Stimulated activated naive CD8-positive, alpha-beta T cell treated with anti-CD3 and anti-CD28 coated beads, Interleukin-15, amount 100 ng/mL, for 72 hours (primary cell): ENCODE data around the gene TEDDM1.

Source experiments
- ATAC-seq: fragments of 150-1000 bp; cut with Tn5 transposase; 2 replicates; pipeline ENCODE4 v1.10.0; 2021; ENCODE audit warnings: mild to moderate bottlenecking, moderate library complexity
- DNase-seq, 2 donors: peaks; one replicate each; pipeline ENCODE4 v3.0.0; 2021 to 2022
- H3K27ac Mint-ChIP-seq, 2 donors: one replicate each; pipeline ENCODE4 v1.8.0; 2022; ENCODE audit warnings: mild to moderate bottlenecking in 2 of 2, mixed read lengths in 2 of 2, moderate library complexity in 2 of 2
- H3K27me3 Mint-ChIP-seq: one replicate; pipeline ENCODE4 v1.8.0; 2022; ENCODE audit warnings: mixed read lengths
- H3K4me1 Mint-ChIP-seq: one replicate; pipeline ENCODE4 v1.8.0; 2022; ENCODE audit warnings: mild to moderate bottlenecking, mixed read lengths
- H3K4me3 Mint-ChIP-seq, 2 donors: one replicate each; pipeline ENCODE4 v1.8.0; 2022; ENCODE audit warnings: mild to moderate bottlenecking in 2 of 2, mixed read lengths in 2 of 2, moderate library complexity in 1 of 2
- H3K9me3 Mint-ChIP-seq, 2 donors: one replicate each; pipeline ENCODE4 v1.8.0; 2022; ENCODE audit warnings: mixed read lengths in 2 of 2

The TEDDM1 gene

GRCh38 chr1:182370532-182370931 is 29.9 kb downstream of the TEDDM1 start:
- Mint-ChIP-seq H3K27ac (no peak overlapping the region), H3K4me1 (no peaks in the 10 kb centered on the region)
- no peak for DNase-seq

GRCh38 chr1:182368903-182369302 is 31.6 kb downstream of the TEDDM1 start:
- no peak for ATAC-seq
- Mint-ChIP-seq H3K4me3 (no peak overlapping the region), H3K9me3 (no peaks in the 10 kb centered on the region), H3K27ac (no peak overlapping the region), H3K27me3 (no peaks in the 10 kb centered on the region), H3K4me1 (no peaks in the 10 kb centered on the region)
- no peak for DNase-seq

More at GRCh38 chr1:182370532-182370931, 29.9 kb downstream of the TEDDM1 start:
- no peak for ATAC-seq
- Mint-ChIP-seq H3K27me3 (no peaks in the 10 kb centered on the region), H3K4me3 (no peak overlapping the region), H3K9me3 (no peaks in the 10 kb centered on the region)

DNA sequence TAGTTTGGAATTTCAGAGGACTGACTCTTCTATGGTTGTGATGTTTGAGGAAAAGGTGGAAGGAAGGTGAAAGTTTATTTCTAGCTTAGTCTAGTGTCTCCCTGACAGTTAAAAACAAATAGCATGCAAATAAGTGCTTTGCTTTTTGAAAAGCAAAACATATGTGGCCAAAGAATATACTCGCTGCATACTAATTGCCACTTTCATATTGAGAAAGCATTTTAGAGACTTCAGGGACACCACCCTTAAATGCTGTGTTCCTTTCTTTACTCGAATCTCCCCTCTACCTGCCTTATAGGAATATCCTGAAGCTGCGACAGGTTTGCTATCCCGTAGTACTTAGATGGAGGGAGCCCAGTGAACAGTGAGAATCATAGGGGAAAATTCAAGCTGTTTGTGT is 32.1 kb downstream of the TEDDM1 start:
- H3K4me3 Mint-ChIP-seq: no peak overlapping the region
- H3K4me1 Mint-ChIP-seq: no peaks in the 10 kb centered on the region
- DNase-seq: no peak
- H3K9me3 Mint-ChIP-seq: no peaks in the 10 kb centered on the region
- H3K27me3 Mint-ChIP-seq: no peaks in the 10 kb centered on the region
- H3K27ac Mint-ChIP-seq: no peak overlapping the region
- ATAC-seq: no peak

DNA sequence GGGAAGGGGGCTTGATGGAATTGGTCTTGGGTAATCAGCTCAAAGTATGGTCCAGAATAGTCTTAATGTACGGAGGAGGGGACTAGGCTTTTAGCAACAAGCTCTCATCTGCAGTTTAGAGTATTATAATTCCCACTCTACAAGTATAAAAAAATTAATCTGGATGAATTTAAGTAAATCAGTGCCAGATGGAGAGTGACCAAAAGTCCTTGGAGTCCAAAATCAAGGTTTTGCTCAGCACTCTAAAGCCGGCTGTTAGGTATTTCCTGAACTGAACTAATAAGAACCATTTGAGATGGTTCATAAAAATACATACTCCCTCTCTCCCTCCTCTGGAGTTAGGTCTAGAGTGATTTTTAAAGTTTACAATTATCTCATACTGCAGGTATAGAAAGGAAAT is 32.5 kb downstream of the TEDDM1 start:
- Mint-ChIP-seq H3K4me3 (no peak overlapping the region), H3K27me3 (no peaks in the 10 kb centered on the region), H3K27ac (no peak overlapping the region), H3K4me1 (no peaks in the 10 kb centered on the region), H3K9me3 (no peaks in the 10 kb centered on the region)
- ATAC-seq (no peak), DNase-seq (no peak)

- DNase-seq: no peak
- H3K27ac Mint-ChIP-seq: no peak overlapping the region
- no peaks in the 10 kb centered on the region for H3K27me3 Mint-ChIP-seq
- H3K9me3 Mint-ChIP-seq: no peaks in the 10 kb centered on the region
- H3K4me3 Mint-ChIP-seq: no peak overlapping the region
- no peak for ATAC-seq
- no peaks in the 10 kb centered on the region for H3K4me1 Mint-ChIP-seq
These were observed 33.9 kb downstream of the TEDDM1 start for GRCh38 chr1:182366596-182366995.

DNA sequence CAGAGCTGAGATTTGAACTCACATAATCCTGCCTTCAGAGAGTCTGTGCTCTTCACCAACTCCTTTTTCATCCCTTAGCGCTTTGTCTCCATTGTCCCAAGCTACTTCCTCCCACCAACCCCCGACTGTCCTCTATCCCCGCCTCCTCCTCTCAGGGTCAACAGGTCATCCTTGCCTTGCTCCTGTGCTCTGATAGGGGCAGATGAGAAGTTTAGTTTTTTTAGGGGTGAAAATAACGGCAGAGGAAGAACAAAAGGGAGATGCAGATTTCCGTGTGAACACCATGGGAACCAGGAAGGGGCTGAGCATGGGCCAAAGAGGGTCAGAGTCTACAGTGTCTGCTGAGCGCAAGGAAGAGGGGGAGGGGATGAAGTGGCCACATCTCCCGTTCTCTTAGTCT is 40.8 kb downstream of the TEDDM1 start:
- Mint-ChIP-seq H3K27ac (no peak overlapping the region), H3K4me3 (no peak overlapping the region), H3K27me3 (no peaks in the 10 kb centered on the region), H3K4me1 (no peaks in the 10 kb centered on the region), H3K9me3 (no peaks in the 10 kb centered on the region)
- no peak for ATAC-seq
- no peak for DNase-seq

DNA sequence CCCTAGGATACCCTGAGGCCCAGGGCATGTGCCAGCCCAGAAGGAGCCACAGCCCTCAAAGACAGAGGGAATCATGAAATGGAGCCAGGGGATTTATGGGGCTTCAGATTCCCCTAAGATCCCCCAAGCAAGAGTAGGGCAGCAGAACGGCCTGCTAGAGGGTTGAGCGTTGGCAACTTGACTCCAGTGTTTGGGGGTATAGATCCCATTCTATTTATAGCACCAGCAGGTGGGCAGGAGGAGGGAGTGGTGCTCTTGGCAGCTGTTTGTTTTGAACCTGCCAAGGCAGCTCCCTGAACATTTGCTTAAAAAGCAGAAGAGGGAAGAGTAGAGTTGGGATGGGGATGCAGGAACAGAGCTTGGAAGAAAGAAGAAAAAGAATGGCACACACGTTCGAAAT is 42.6 kb downstream of the TEDDM1 start:
- no peak for DNase-seq
- H3K27me3 Mint-ChIP-seq: no peaks in the 10 kb centered on the region
- H3K4me1 Mint-ChIP-seq: no peaks in the 10 kb centered on the region
- H3K4me3 Mint-ChIP-seq: no peak overlapping the region
- H3K9me3 Mint-ChIP-seq: no peaks in the 10 kb centered on the region
- H3K27ac Mint-ChIP-seq: no peak overlapping the region
- no peak for ATAC-seq

DNA sequence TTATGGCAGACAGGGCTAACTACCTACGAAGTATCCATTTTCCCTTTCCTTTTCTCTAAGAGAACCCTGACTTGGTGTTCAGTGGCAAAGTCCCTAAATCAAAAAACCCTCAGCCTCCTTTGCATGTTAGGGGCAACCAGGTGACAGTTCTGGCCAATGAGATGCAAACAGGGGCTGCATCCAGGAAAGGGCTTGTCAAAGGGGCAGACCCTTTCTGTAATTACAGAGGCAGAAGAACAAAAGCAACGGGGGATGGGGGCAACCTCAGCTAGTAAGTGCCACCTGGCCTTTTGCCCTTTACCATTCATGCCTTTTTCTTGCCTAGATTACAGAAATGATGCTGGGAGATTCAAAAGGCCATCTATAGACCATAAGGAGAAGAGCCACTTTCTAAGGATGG is 43.3 kb downstream of the TEDDM1 start:
- Mint-ChIP-seq H3K4me1 (no peaks in the 10 kb centered on the region), H3K9me3 (no peaks in the 10 kb centered on the region), H3K4me3 (no peak overlapping the region), H3K27ac (peak overlapping the region in 1 of 2 donors; percentile 80), H3K27me3 (no peaks in the 10 kb centered on the region)
- DNase-seq: no peak
- ATAC-seq: no peak

GRCh38 chr1:182355723-182356098 is 44.8 kb downstream of the TEDDM1 start:
- no peak for ATAC-seq

DNA sequence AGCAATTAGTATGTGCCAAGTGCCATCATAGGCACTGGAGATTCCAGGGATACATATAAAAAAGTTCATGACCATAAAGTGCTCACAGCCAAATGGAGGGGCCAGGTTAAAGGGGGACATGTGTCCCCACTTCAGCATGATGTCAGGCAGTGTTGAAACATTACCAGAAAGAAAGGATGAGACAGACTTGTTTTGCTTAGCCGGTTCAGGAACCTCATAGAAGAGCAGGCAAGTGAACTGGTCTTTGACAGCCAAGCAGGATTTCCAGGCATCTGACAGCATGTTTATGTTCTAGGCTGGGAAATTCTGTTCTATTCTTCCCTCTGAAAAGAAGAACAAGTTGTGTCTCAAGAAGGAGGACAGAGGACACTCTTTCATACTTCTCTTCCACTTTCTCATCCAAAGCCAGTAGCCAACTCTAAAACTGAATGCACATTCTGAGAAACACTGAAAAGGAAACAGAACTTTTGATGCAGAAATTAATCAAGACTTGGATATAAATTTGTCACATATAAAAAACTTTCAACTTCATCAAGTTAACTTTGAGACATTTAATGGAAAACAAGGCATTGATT is 48.6 kb downstream of the TEDDM1 start:
- H3K4me3 Mint-ChIP-seq: no peak overlapping the region
- ATAC-seq (no peak), DNase-seq (no peak)
- no peaks in the 10 kb centered on the region for H3K4me1 Mint-ChIP-seq
- H3K27ac Mint-ChIP-seq: no peak overlapping the region
- H3K27me3 Mint-ChIP-seq: no peaks in the 10 kb centered on the region
- H3K9me3 Mint-ChIP-seq: no peaks in the 10 kb centered on the region

More at GRCh38 chr1:182355723-182356098, 44.8 kb downstream of the TEDDM1 start:
- DNase-seq: no peak
- H3K4me3 Mint-ChIP-seq: no peak overlapping the region
- no peaks in the 10 kb centered on the region for H3K9me3 Mint-ChIP-seq
- no peaks in the 10 kb centered on the region for H3K4me1 Mint-ChIP-seq
- H3K27me3 Mint-ChIP-seq: no peaks in the 10 kb centered on the region
- H3K27ac Mint-ChIP-seq: no peak overlapping the region

GRCh38 chr1:182350839-182351238 is 49.6 kb downstream of the TEDDM1 start:
- H3K27ac Mint-ChIP-seq: no peak overlapping the region
- DNase-seq: no peak
- H3K4me3 Mint-ChIP-seq: no peak overlapping the region
- H3K27me3 Mint-ChIP-seq: no peaks in the 10 kb centered on the region
- no peak for ATAC-seq
- H3K4me1 Mint-ChIP-seq: no peaks in the 10 kb centered on the region
- no peaks in the 10 kb centered on the region for H3K9me3 Mint-ChIP-seq

DNA sequence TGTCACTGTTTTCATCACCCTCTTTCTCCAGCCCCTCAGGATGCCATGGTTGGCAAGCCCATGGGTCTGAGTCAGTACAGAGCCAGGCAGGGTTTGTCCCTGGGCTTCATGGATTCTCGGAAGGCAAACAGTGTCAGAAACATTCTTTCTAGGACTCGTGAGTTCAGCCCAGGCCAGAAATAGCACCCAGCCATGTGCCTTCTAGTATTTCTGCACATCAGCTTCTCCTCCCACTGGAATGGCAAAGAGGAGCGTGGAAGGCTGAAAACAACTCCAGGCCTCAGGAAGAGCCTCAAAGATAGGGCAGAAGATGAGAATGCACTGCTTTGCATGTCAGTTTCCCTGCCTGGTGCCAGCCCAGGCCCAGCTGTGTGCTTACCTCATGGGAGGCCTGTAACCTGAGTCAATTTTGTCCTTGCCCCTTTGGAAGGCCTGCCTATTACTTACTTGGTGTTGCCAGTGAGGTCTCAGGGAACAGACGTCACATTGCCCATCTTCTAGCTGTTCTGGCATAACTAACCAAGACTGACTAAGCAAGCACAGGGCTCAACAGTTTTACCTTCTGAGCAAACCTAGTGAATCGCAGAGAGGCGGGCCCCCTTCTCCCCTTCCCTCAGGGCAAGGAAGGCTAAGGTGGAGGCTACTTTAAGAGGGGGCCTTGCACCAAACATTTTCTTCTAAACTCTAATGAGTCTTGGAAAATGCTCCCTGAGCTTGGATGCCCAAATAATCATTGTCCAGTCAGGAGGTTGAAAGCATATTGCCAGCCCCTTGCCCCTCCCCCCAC is 51.3 kb downstream of the TEDDM1 start:
- Mint-ChIP-seq H3K27ac (no peak overlapping the region), H3K4me1 (no peaks in the 10 kb centered on the region), H3K9me3 (no peaks in the 10 kb centered on the region), H3K4me3 (no peak overlapping the region), H3K27me3 (no peaks in the 10 kb centered on the region)
- ATAC-seq (no peak), DNase-seq (no peak)
